A549 (cell line): Measurements from ENCODE around the gene MAN1C1.

Experiments
- BHLHE40 ChIP-seq: IDR thresholded peaks from 2 replicates; pipeline ENCODE4 v1.6.1; 2012; ENCODE audit warnings: low read depth, low read length, inconsistent platforms
- CBX2 ChIP-seq: fragments of 200-600 bp; sonication (generic); IDR thresholded peaks from 2 replicates; pipeline ENCODE4 v1.6.1; 2016; ENCODE audit warnings: low read depth, mild to moderate bottlenecking, borderline replicate concordance
- CTCF ChIP-seq: fragments of >200 bp; sonication (Bioruptor Twin); formaldehyde crosslinking; IDR thresholded peaks from 3 replicates; pipeline ENCODE4 v1.5.1; 2016
- FOXS1 ChIP-seq: fragments of 250-450 bp; sonication (Bioruptor Pico); IDR thresholded peaks from 2 replicates; pipeline ENCODE4 v1.5.0; 2020; ENCODE audit warnings: mild to moderate bottlenecking, moderate library complexity
- HDAC2 ChIP-seq: fragments of 200-600 bp; sonication (generic); IDR thresholded peaks from 2 replicates; pipeline ENCODE4 v1.6.1; 2016
- HEYL ChIP-seq: fragments of 250-450 bp; sonication (Bioruptor Pico); IDR thresholded peaks from 2 replicates; pipeline ENCODE4 v1.8.0; 2021; ENCODE audit warnings: mild to moderate bottlenecking, moderate library complexity
- JUN ChIP-seq, 2 experiments: fragments of >200 bp; sonication (Bioruptor Twin); formaldehyde crosslinking; IDR thresholded peaks; 2 replicates in 1 of 2; 3 replicates in 1 of 2; pipeline ENCODE4 v1.6.1; 2016 to 2017
- KDM1A ChIP-seq: fragments of 200-600 bp; sonication (generic); IDR thresholded peaks from 2 replicates; pipeline ENCODE4 v1.6.1; 2016; ENCODE audit warnings: low read depth, mild to moderate bottlenecking
- POLR2A ChIP-seq: IDR thresholded peaks from 2 replicates; pipeline ENCODE4 v1.6.1; 2012; ENCODE audit warnings: mild to moderate bottlenecking, low read length
- RCOR1 ChIP-seq: fragments of 150-350 bp; IDR thresholded peaks from 2 replicates; pipeline ENCODE4 v1.6.1; 2014; ENCODE audit warnings: antibody characterized with exemption, low read length, low read depth
- USF2 ChIP-seq: fragments of 450-650 bp; IDR thresholded peaks from 2 replicates; pipeline ENCODE4 v1.6.1; 2014; ENCODE audit warnings: antibody characterized with exemption
- ZC3H11A ChIP-seq: fragments of 450-650 bp; IDR thresholded peaks from 2 replicates; pipeline ENCODE4 v1.6.1; 2014; ENCODE audit warnings: antibody characterized with exemption, mild to moderate bottlenecking

GRCh38 chr1:25573961-25574360 is 42.6 kb upstream of the MAN1C1 start:
- TF ChIP-seq POLR2A (no peak), CTCF (no peak), JUN (IDR thresholded peaks at IDR 0.05) (no peak), RCOR1 (no peak), ZC3H11A (no peak), KDM1A (no peak), USF2 (no peak), HDAC2 (no peak), HEYL (CRISPR knock-in tag) (no peak), FOXS1 (CRISPR knock-in tag) (no peak), BHLHE40 (no peak), CBX2 (no peak)
